Left ventricle myocardium inferior (tissue), 1 donor: ENCODE results near the gene COL15A1. TPM values are rescaled to one million over a fixed set of nuclear protein-coding genes. Genes with fewer than 3 reads are reported as not detected.

Experiments used
- DNase-seq: peaks from one replicate; pipeline ENCODE4 v3.0.0-alpha.2; 2020
- H3K27ac ChIP-seq: fragments of 200-600 bp; replicated peaks from 2 replicates; pipeline ENCODE4 v1.8.0; 2021
- H3K27me3 ChIP-seq: fragments of 200-600 bp; 2 replicates; pipeline ENCODE4 v1.8.0; 2021; ENCODE audit warnings: low read depth
- H3K36me3 ChIP-seq: fragments of 200-600 bp; 2 replicates; pipeline ENCODE4 v1.8.0; 2021
- H3K4me1 ChIP-seq: fragments of 200-600 bp; 2 replicates; pipeline ENCODE4 v1.8.0; 2021
- H3K4me3 ChIP-seq: fragments of 200-600 bp; 2 replicates; pipeline ENCODE4 v1.8.0; 2021; ENCODE audit warnings: mild to moderate bottlenecking, moderate library complexity
- H3K9me3 ChIP-seq: fragments of 200-600 bp; replicated peaks from 2 replicates; pipeline ENCODE4 v1.8.0; 2021
- intact Hi-C: fragments of 100-400 bp; cut with micrococcal nuclease; formaldehyde crosslinking; loops from one replicate; pipeline ENCODE4 v1.11.0; 2022
- total RNA-seq: library from RNA; stranded (reverse); fragmentation: NEBNext Ultra II Directional; extraction: Animal tissue kit (Norgen Biotek cat#: 25700); gene quantifications from one replicate; pipeline ENCODE4 v1.2.1, GENCODE V29; 2021
- TF ChIP-seq, protein P1 (sequence below): fragments of 200-600 bp; IDR thresholded peaks from 2 replicates; pipeline ENCODE4 v1.8.0; 2021; ENCODE audit warnings: antibody characterized with exemption, mild to moderate bottlenecking, borderline replicate concordance
- donor health status: DM: no; HTN: yes; CAD: no; lungs with severe emphysema.

Gene COL15A1
- total RNA-seq, 1 donor from 2014 or later: 45.4 TPM

DNA sequence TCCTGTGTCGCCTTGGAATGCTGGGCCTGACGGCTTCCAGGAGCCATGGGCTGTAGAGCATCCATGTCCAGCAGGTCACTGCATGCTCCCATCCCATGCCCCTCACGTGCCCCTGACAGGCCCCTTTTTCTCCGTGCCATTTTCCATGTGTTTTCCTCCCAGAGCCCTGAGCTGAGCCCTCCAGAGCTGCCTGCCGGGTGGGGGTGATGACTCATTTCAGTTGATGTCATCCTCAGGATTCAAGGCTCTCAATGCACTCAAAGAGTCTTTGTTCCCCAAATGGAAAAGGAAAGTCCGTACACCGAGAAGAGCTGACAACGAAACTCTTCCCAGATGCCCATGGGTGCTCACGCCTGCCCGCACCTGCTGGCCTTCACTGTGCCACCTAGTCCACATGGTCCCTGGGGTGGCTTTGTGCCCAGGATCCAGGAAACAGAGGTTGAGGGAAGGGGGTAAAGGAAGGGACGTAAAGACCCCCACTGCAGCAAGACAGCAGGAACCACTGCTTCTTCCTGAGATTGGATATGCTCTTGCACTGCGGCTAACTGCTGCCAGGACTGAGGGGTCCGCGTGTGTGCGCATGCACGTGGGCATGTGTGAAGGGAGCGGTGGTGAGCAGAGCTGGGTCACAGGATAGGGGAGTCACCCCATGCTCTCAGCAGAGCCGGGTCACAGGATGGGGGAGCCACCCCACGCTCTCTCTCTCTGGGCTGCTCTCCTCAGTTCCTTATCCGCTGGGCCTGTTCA lies 27.6 kb downstream of the COL15A1 start:
- H3K27me3 ChIP-seq: no peaks in the 10 kb centered on the region
- peaks cover 98% of the 10 kb centered on the region for H3K4me1 ChIP-seq
- peaks cover 5% of the 10 kb centered on the region for H3K36me3 ChIP-seq
- no peak for DNase-seq
- no peaks in the 10 kb centered on the region for H3K9me3 ChIP-seq
- TF ChIP-seq, protein P1, sequence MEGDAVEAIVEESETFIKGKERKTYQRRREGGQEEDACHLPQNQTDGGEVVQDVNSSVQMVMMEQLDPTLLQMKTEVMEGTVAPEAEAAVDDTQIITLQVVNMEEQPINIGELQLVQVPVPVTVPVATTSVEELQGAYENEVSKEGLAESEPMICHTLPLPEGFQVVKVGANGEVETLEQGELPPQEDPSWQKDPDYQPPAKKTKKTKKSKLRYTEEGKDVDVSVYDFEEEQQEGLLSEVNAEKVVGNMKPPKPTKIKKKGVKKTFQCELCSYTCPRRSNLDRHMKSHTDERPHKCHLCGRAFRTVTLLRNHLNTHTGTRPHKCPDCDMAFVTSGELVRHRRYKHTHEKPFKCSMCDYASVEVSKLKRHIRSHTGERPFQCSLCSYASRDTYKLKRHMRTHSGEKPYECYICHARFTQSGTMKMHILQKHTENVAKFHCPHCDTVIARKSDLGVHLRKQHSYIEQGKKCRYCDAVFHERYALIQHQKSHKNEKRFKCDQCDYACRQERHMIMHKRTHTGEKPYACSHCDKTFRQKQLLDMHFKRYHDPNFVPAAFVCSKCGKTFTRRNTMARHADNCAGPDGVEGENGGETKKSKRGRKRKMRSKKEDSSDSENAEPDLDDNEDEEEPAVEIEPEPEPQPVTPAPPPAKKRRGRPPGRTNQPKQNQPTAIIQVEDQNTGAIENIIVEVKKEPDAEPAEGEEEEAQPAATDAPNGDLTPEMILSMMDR: no peak
- H3K4me3 ChIP-seq: peak overlapping the region; percentile 23
- intact Hi-C loops: loop anchor here (10.0 kb wide), 1 partner anchor 107 kb away; no protein-coding TSS in a partner anchor
- peak overlapping the region; percentile 86 for H3K27ac ChIP-seq

DNA sequence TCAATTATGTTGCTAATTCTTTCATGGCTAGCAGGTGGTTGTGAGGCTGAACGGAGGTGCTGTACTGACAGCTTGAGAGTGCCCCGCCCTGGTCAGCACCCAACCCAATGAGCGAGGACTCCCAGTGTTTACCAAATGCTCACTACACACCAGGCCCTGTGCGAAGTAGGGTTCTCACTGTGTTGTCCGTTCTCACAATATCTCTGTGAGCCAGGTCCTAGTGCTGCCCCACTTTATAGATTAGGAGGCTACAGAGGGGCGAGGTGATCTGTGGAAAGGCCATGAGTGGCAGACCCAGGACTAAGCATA lies 28.2 kb downstream of the COL15A1 start:
- Histone ChIP-seq H3K27me3 (no peaks in the 10 kb centered on the region), H3K4me1 (peaks cover 98% of the 10 kb centered on the region), H3K9me3 (no peaks in the 10 kb centered on the region), H3K27ac (peak overlapping the region; percentile 86), H3K36me3 (peaks cover 5% of the 10 kb centered on the region), H3K4me3 (peak overlapping the region; percentile 23)
- intact Hi-C loops: loop anchor here (10.0 kb wide), 1 partner anchor 107 kb away; no protein-coding TSS in a partner anchor
- TF ChIP-seq, protein P1: no peak
- DNase-seq: no peak

DNA sequence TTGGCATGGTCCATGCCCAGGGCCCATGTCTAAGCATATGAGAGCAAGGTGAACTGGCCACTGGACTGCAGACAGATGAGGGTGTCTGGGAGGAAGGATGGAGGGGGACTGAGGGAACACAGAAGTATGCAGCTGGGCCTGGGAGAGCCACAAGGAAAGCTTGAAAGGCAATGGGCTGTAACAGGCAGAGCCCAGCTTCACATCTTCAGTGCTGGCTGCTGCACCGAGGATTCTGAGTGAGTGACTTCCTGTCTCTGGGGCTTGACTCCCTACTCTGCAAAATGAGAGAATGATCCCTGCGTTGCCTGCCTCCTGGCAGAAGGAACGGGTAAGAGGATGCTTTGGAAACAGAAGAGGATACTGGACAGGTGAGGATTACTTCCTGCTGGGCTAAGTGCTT lies 29.0 kb downstream of the COL15A1 start:
- Histone ChIP-seq H3K4me3 (peak overlapping the region; percentile 22), H3K4me1 (peaks cover 98% of the 10 kb centered on the region), H3K27ac (peak overlapping the region; percentile 86), H3K36me3 (peaks cover 5% of the 10 kb centered on the region), H3K9me3 (no peaks in the 10 kb centered on the region), H3K27me3 (no peaks in the 10 kb centered on the region)
- no peak for DNase-seq
- intact Hi-C loops: loop anchor here (10.0 kb wide), 1 partner anchor 108 kb away; no protein-coding TSS in a partner anchor
- TF ChIP-seq, protein P1: no peak

DNA sequence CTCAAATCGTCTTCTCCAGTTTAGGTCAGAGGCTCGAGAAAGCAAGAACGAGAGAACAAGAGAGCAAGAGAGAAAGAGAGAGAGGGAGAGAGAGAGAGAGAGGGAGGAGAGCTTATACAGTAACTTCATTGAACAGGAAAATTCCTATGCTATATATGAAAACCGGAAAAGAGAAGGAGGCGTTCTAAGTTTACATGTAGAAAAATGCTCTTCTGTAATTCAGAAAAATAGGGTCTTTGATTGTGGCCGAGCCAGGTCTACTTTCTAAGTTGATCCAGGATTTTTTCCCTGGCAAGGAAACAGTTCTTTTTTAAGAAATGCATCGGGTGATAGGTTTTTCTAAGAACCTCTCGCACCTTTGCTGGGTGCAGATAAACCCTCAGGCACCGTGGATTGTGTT lies 29.5 kb downstream of the COL15A1 start:
- H3K4me1 ChIP-seq: peaks cover 98% of the 10 kb centered on the region
- TF ChIP-seq, protein P1: no peak
- intact Hi-C loops: loop anchor here (10.0 kb wide), 1 partner anchor 108 kb away; no protein-coding TSS in a partner anchor
- H3K36me3 ChIP-seq: peaks cover 1% of the 10 kb centered on the region
- peak overlapping the region; percentile 86 for H3K27ac ChIP-seq
- DNase-seq: no peak
- H3K9me3 ChIP-seq: no peaks in the 10 kb centered on the region
- H3K4me3 ChIP-seq: peak overlapping the region; percentile 22
- H3K27me3 ChIP-seq: no peaks in the 10 kb centered on the region

DNA sequence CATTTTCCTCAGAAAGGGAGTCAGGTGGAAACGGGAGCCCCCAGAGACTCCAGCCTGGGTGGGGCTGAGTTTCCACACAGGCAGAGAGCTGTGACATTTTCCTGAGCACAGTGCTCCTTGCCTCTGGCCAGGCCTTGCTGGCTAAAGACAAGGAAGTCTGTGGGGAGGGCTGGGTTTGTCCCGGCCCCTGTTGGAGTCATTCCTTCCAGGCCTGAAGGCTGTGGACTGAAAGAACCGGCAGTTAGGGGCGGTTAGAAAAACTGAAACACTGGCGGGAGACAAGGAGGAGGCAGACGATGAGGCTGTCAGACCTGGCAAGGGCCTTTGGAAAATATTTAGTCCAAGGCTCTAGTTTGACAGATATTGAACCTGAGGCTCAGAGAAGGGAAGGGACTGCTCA lies 29.9 kb downstream of the COL15A1 start:
- peak overlapping the region; percentile 86 for H3K27ac ChIP-seq
- intact Hi-C loops: loop anchor here (10.0 kb wide), 1 partner anchor 109 kb away; no protein-coding TSS in a partner anchor
- no peaks in the 10 kb centered on the region for H3K36me3 ChIP-seq
- H3K27me3 ChIP-seq: no peaks in the 10 kb centered on the region
- peak overlapping the region; percentile 58 for H3K4me3 ChIP-seq
- TF ChIP-seq, protein P1: no peak
- peaks cover 98% of the 10 kb centered on the region for H3K4me1 ChIP-seq
- DNase-seq: peak; percentile 81
- H3K9me3 ChIP-seq: no peaks in the 10 kb centered on the region
